Right lobe of liver (tissue), 4 donors: ENCODE data around the gene BACH2.

Experiments used
- POLR2A ChIP-seq: fragments of 450-650 bp; IDR thresholded peaks from one replicate; pipeline ENCODE4 v1.6.1; 2017; ENCODE audit warnings: antibody characterized with exemption, mild to moderate bottlenecking
- TF ChIP-seq, protein P1 (sequence below), 4 donors: fragments of 200-600 bp in 3 of 4; fragments of 450-650 bp in 1 of 4; IDR thresholded peaks; one replicate each; pipeline versions ENCODE4 v1.5.1 to v1.8.0; 2016 to 2022; ENCODE audit warnings: antibody characterized with exemption in 4 of 4, mild to moderate bottlenecking in 2 of 4
- donor health status: DM: no; HTN: no; CAD: no.
- donor health status: DM: no; HTN: no; CAD: no.
- donor health status: DM: no; HTN: yes; CAD: no.

DNA sequence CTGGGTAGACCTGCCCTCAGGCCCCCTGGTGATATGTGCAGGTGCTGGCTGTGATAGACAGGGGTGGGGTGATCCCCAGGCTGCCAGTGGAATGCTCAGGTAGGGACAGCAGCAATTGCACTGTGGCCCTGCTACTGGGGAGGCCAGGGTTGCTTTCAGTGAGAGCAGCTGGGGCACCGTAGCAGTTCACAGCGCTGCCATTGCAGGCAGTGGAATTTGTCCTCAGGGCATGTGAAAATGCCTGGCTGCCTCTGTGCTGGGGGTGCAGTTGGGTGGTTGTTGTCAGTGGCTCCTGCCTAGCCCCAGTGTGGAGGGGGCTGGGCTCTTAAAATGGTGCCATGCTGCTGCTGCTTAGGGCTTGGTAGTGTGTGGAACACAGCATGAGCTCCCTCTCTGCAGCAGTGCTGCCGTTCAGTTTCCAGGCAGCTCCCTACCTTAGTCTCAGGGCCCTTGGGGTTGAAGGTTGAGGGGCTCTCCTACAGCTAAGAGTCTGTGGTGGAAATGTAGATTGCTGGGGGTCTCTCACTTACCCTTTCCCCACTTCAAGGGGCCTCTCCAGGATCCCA is 378.8 kb downstream of the BACH2 start:
- TF ChIP-seq, protein P1, sequence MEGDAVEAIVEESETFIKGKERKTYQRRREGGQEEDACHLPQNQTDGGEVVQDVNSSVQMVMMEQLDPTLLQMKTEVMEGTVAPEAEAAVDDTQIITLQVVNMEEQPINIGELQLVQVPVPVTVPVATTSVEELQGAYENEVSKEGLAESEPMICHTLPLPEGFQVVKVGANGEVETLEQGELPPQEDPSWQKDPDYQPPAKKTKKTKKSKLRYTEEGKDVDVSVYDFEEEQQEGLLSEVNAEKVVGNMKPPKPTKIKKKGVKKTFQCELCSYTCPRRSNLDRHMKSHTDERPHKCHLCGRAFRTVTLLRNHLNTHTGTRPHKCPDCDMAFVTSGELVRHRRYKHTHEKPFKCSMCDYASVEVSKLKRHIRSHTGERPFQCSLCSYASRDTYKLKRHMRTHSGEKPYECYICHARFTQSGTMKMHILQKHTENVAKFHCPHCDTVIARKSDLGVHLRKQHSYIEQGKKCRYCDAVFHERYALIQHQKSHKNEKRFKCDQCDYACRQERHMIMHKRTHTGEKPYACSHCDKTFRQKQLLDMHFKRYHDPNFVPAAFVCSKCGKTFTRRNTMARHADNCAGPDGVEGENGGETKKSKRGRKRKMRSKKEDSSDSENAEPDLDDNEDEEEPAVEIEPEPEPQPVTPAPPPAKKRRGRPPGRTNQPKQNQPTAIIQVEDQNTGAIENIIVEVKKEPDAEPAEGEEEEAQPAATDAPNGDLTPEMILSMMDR (IDR thresholded peaks at IDR 0.05), result no peak
- TF ChIP-seq POLR2A, result no peak
